IPS DF 4.7 (cell line): Measurements from ENCODE around the gene PMEPA1.
"Not testable (repeated sequence)": the region's sequence is repeated elsewhere in the genome, so short reads cannot be mapped to it uniquely, and the experiment has no call there.

ENCODE experiments used
- DNase-seq: peaks from one replicate; pipeline ENCODE4 v3.0.0-alpha.2; 2013; ENCODE audit warnings: low spot score; ENCODE audit errors: extremely low read depth

PMEPA1 gene

GRCh38 chr20:57650756-57651483 lies 58.9 kb downstream of the PMEPA1 start:
- DNase-seq = no peak

GRCh38 chr20:57650266-57650665 lies 59.5 kb downstream of the PMEPA1 start:
- no peak for DNase-seq

- DNase-seq = no peak
Observed at GRCh38 chr20:57649617-57650015, 60.2 kb downstream of the PMEPA1 start.

GRCh38 chr20:57648878-57649616 lies 60.8 kb downstream of the PMEPA1 start:
- no peak for DNase-seq

- no peak for DNase-seq
Observed at GRCh38 chr20:57647933-57648785, 61.7 kb downstream of the PMEPA1 start.

- no peak for DNase-seq
Observed at GRCh38 chr20:57647006-57647932, 62.5 kb downstream of the PMEPA1 start.

- DNase-seq = no peak
Observed at GRCh38 chr20:57638895-57639236, 70.9 kb downstream of the PMEPA1 start.

GRCh38 chr20:57638173-57638894 lies 71.5 kb downstream of the PMEPA1 start:
- DNase-seq = no peak

GRCh38 chr20:57633945-57634491 lies 75.8 kb downstream of the PMEPA1 start:
- no peak for DNase-seq

GRCh38 chr20:57632286-57632685 lies 77.5 kb downstream of the PMEPA1 start:
- DNase-seq = no peak

GRCh38 chr20:57630061-57630460 lies 79.8 kb downstream of the PMEPA1 start:
- no peak for DNase-seq

GRCh38 chr20:57629491-57629901 lies 80.3 kb downstream of the PMEPA1 start:
- DNase-seq = not testable (repeated sequence)

GRCh38 chr20:57628962-57629308 lies 80.9 kb downstream of the PMEPA1 start:
- DNase-seq = not testable (repeated sequence)

- no peak for DNase-seq
Observed at GRCh38 chr20:57628047-57628961, 81.5 kb downstream of the PMEPA1 start.

- no peak for DNase-seq
Observed at GRCh38 chr20:57627339-57627738, 82.5 kb downstream of the PMEPA1 start.

- no peak for DNase-seq
Observed at GRCh38 chr20:57625978-57626377, 83.8 kb downstream of the PMEPA1 start.

- DNase-seq = no peak
Observed at GRCh38 chr20:57625181-57625958, 84.4 kb downstream of the PMEPA1 start.

- DNase-seq = no peak
Observed at GRCh38 chr20:57624124-57624523, 85.7 kb downstream of the PMEPA1 start.
